GM12872 (cell line): ENCODE data around the gene ATP6V1G2.

Source experiments
- TF ChIP-seq, protein P1 (sequence below): IDR thresholded peaks from 3 replicates; pipeline ENCODE4 v1.5.1; 2011; ENCODE audit warnings: low read depth, mild to moderate bottlenecking, low read length, moderate library complexity; ENCODE audit not compliant: insufficient read depth

ATP6V1G2 gene

DNA sequence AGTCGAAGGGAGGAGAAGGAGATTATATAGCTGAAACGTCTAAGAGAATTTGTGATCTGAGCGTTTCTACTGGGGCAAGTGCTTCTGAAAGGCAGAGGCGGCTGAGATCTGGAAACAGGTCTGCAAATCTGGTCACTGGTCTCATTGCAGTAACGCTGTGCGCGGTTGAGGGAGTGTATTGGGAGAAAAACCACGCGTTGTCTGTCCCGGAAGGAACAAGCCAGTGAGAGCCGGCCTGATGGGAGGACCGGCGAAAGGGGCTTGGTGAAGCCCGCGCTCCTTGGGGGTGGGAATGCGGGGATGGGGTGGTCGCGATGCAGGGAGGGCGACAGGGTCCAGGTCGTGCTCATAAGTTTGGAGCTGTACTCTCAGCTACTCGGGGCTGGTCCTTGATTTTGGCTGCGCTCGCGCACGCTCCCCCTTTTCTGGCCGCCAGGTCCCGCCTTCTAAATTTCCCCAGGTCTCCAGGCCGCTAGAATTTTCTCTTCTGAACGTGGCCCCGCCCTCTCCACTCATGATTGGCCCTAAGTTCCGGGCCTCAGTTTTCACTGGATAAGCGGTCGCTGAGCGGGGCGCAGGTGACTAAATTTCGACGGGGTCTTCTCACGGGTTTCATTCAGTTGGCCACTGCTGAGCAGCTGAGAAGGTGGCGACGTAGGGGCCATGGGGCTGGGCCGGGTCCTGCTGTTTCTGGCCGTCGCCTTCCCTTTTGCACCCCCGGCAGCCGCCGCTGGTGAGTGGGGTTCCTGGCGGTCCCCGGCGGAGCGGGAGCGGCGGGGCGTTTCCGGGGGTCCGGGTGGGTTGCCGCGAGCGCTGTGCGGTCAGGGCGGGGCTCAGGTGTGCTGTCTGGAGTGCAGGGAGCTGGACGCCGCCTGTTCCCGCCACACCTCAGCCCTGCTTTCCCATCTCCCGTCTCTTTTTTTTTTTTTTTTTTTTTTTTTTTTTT lies 48.6 kb downstream of the ATP6V1G2 start, which contains the start of gene MICB:
Gene MICB (plus strand): TSS at position 615 of the 946 bp plus-strand sequence. CDS start 49 bp downstream, at position 664.
- TF ChIP-seq, protein P1, sequence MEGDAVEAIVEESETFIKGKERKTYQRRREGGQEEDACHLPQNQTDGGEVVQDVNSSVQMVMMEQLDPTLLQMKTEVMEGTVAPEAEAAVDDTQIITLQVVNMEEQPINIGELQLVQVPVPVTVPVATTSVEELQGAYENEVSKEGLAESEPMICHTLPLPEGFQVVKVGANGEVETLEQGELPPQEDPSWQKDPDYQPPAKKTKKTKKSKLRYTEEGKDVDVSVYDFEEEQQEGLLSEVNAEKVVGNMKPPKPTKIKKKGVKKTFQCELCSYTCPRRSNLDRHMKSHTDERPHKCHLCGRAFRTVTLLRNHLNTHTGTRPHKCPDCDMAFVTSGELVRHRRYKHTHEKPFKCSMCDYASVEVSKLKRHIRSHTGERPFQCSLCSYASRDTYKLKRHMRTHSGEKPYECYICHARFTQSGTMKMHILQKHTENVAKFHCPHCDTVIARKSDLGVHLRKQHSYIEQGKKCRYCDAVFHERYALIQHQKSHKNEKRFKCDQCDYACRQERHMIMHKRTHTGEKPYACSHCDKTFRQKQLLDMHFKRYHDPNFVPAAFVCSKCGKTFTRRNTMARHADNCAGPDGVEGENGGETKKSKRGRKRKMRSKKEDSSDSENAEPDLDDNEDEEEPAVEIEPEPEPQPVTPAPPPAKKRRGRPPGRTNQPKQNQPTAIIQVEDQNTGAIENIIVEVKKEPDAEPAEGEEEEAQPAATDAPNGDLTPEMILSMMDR: no peak

DNA sequence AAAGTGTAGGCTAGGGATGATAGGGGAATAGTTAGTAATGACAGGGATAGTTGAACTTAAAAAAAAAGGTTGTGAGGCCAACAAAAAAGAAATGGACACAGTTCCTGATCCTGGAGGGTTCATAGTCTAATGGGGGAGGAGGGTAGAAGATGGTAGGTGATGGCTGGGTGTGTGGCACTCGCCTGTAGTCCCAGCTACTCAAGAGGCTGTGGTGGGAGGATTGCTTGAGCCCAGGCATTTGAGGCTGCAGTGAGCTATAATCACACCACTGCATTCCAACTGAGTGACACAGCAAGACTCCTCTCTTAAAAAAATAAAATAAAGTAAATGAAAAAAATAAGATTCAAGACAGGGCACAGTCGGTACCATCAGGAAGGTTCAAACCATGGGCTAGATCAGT lies 50.8 kb downstream of the ATP6V1G2 start:
- TF ChIP-seq, protein P1: no peak
